Dermis microvascular lymphatic vessel endothelial cell (primary cell): Measurements from ENCODE around the gene PLEKHA8. TPM values are rescaled to one million over a fixed set of nuclear protein-coding genes. Genes with fewer than 3 reads are reported as not detected.

Source experiments
- DNase-seq, 2 donors: peaks; one replicate each; pipeline versions ENCODE4 v3.0.0 to v3.0.0-alpha.2; 2010; ENCODE audit warnings: low read depth in 2 of 2
- total RNA-seq: library from RNA; depleted of rRNA; stranded (reverse); fragments of >200 nt; gene quantifications from 2 replicates; pipeline ENCODE4 v1.2.1, GENCODE V29; 2014

PLEKHA8 gene
- total RNA-seq, 1 donor from 2014 or later, result 13.0 TPM

DNA sequence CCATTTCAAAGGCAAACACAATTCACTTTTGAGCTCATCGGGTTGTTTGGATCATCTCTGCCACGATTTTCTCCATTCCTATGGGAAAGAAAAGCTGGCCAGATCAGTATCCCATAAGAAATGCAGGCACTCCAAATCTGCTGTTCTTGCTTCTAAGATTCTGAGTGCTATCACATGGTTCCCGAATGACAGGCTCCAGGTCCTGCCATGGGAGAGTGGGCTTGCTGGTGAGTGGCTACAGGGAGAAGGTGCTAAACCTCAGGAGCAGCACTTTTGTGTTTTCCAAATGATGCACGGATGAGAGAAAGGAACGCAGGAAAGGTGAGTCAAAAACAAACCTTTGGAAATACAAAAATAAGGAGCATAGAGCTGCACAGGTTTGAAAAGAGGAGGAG lies 138.6 kb downstream of the PLEKHA8 start:
- DNase-seq, result no peak

DNA sequence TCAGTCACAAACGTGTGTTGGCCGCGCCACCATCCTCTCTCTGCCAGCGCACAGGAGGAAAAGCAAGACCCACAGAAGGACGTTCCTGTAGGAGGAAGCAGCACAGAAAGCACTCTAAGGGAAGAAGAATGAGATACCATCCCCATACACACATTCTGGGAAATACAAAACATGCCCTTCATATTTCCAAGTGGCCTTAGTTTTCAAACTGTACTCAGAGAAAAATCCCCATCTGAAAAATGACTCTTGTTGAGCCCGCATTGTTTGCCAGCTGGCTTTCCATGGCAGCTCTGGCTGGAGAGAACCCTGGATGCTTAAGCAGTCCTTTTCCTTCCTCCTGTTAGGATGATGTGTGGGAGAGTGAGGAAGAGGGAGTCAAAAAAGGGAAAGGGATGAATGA lies 139.7 kb downstream of the PLEKHA8 start:
- no peak for DNase-seq

DNA sequence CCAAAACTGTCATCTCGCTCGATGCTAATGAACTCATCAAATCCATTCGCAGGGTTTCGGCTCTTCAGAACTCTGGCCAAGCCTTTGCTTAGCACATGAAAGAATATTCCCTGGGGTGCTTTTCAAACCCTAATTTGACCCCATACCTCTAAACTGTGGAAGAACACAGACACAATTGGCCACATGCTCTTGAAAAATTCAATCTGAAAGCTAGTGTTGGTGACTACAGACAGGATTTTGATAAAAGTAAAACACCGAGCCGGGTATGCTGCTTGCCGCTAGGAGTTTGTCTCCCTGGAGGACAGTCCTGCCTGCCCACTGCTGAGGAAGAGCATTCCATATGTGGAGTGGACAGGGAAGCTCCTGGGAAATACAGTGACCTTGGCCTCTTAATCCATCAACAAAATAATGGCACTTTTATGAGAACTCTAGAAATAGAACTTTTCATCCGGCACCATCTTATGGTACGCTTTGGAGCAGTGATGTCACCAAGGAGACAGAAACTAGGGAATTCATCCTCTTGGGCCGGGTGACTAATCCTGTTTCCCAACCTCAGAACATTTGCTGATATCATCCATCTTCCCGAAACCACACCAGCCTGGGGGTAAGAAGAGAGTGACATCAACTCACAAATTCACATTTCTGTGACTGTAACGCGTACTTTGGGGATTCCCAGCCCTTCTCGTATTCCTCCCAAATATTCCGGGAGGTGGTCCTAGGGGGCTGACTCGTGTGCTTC lies 140.8 kb downstream of the PLEKHA8 start:
- no peak for DNase-seq

DNA sequence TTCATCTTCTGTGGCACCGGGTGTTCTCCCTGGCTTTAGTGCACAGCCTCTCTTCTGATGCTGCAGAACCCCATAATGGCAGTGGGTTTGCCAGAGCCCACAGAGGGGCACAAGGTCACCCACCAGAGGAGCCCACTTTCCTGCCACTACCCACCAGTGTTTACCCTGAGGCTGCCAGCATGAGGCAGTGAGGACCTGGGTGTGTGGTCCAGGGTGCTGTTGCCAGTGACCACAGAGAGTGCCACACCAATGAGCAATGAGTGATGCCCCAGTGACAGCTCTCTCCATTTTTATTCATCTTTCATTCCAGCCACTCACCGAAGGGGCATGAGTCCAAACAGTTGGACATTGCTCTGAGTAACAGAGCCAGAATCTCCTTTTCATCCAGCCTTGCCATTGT lies 141.4 kb downstream of the PLEKHA8 start:
- DNase-seq, result no peak

DNA sequence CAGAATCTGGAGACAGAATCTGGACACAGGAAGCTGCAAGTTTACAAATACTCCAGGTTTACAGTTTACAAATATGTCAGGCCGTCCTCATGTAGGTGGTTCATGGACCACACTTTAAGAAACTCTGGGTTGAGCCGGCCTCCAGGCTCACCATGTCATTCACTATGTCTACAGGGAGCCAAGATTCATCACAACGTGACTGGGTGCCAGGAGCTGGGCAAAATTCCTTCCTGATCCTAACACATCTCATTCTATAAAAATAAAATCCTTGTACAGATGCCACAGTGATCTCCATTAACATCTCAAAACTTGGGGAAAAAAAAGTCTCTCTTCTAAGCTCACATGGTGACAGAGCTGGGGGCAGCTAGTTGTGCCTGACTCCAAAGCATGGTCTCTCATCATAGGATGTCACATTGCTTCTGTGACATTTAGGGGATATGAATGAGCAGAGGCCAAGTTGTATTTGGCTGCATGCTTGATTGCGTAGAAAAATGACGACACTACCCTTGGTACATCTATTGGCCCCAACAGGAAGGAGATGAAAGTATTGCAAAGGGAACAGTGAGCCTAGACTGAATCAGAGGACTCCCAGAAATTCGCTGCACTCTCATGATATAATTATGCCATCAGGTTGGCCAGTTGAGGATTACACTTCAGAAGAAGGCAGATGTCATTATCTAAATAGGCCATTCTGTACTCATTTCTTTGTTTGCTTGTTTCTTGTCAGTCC lies 142.4 kb downstream of the PLEKHA8 start:
- no peak for DNase-seq

DNA sequence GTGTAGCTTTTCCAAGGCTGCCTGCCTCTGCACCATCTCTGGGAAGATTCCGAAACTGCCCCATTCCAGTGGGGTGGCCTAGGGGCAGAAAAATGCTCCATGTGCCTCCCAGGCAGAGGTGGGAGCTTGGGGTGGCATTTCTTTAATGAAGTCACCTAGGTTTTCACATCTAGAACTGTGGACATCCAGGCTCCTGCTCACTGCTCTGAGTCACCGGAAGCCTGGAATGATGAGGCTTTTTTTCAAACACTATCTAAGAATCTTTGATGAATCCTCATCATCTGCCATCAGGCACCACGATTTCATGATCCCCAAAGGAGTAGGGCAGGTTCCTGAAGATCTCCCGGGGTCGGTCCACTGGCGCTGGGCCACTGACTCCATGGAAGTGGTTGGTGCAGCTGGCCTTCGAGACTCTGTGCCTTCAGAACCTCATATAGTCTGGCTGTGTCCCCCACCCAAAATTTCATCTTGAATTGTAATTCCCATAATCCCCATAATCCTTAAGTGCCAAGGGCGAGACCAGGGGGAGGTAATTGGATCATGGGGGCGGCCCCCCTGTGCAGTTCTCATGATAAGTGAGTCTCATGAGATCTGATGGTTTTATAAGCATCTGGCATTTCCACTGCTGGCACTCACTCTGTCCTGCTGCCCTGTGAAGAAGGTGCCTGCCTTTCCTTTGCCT lies 143.7 kb downstream of the PLEKHA8 start:
- DNase-seq, result peak in 1 of 2 donors; percentile 21

DNA sequence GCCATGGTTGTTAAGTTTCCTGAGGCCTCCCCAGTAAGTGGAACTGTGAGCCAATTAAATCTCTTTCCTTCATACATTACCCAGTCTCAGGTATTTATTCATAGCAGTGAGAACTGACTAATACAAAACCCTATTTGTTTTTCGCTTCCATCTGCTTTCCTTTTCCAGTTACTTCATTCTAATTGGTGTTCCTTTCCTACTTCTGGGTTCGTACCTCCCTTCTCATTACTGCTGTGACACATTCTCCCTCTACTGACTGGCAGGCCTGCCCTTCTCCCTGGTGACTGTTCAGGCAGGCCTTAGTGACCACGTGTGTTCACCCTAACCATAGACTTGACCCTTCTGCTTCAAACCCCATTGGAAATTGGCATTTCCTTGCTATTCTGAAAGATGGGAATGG lies 144.2 kb downstream of the PLEKHA8 start:
- DNase-seq, result no peak

DNA sequence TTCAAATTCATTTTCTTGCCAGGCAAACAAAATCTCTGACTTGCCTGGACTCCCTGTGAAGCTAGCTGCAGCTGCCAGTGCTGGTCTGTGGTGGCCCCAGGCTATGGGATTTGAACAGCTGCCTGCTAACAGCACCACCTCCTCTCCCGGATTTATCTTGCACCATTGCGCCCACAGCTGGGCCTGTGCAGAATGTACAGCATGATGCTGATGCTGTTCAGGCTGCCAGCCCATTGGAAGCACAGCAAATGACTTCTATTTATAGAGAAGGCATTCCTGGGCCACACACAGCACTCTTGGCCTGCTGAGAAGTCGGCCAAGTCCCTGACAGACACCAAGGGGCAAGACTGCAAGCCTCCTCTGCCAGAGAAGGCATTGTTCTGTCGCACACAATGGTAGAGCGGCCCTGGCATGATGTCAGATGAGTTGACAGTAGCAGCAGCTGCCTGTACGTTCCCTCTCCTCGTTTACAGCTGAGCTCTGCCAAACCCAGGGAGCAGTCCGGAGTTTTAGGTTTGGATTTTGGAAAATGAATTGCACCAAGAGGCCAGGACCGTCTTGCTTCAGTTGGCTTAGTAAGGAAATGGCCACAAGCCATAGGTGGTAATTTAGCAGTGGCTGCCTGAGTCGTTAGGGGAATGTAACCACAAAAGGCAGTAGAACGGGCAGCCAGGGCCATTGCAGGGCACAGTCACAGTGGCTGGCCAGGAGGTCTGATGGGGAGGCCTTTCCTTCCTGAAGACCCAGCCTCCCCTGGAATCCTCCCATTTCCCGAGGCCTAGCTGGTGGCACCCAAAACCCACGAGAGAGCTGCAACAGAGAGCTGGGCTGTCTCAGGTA lies 145.1 kb downstream of the PLEKHA8 start:
- DNase-seq, result peak in 1 of 2 donors; percentile 12

DNA sequence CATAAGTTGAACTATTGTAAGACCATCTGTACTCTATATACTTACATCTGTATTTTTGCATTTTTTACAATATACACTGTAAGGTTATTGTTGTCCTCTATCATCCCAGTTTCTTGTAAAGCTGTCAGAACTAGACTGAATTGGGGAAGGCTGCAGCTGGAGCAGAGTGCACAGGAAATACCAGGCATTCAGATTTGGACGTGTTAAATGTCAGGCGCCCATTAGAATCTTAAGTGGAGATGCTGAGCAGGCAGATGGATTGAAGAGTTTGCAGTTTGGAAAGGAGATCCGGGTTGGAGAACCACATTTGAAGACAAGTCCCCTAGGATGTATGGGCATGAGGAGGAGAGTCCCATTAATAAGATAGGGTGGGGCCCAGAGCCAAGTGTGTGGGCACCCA lies 147.0 kb downstream of the PLEKHA8 start:
- no peak for DNase-seq

DNA sequence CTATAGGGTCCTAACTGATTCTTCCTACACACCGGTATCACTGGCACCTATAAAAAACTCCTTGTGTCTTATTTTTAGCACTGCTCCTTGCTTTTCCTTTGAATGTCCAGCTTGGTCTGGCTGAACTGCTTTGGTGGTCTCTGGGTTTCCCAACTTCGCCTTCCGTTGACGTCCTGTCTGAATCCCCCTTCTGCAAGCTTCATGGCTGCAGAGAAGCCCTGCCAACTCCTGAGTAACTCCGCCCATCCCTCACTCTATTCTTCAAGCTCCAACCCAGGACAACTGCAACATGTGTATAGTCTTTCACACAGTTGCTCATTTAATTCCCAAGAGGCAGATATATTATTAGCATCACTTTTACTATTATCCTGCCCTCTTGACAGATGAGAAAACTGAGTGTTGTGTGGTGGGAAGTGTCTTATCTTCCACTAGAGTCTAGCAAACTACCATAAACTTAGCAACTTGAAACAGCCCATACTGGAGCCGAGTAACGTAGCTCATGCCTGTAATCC lies 147.5 kb downstream of the PLEKHA8 start:
- DNase-seq, result no peak

DNA sequence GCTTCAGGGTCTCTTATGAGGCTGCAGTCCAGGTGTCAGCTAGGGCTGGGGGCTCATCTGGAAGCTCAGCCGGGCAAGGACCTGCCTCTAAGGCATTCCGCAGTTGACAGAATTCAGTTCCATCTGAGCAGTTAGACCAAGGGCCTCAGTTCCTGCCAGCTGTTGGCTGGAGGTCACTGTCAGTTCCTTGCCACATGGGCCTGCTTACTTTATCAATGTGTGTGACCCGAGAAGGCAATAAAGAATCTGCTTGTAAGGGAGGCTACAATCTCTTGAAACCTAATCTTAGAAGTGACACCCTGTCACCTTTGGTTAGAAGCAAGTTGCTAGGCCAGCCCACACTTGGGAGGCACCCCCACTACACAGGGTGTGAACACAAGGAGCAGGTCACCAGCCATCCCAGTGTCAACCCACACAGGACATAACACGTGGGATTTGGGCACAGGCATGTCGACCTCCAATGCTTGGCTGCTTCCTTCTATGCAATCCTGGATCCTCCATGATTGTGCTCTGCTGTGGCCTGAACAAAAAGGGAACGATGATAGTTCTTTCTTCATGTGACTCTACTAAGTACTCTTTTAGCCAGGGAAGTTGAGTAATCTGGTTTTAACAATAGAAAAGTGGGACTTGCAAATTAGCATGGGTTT lies 148.4 kb downstream of the PLEKHA8 start:
- DNase-seq, result no peak

DNA sequence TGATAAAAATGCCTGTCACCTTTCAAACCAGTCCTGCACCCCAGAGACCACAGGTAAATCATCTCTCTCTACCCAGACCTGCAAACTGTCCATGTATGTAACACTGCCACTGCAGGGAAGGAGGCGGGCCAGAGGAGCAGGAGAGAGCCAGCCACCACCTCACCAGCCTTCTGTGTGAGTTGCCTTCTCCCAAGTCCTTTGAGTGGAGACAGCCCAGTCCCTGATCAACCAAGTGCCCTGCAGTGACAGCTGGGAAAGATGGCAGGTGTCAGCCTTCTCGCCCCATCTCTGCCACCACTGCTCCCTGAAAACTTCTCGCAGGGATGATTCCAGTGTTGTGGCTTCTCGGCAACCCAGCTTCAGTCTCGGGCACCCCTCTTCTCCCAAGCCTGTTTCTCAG lies 149.0 kb downstream of the PLEKHA8 start:
- no peak for DNase-seq

DNA sequence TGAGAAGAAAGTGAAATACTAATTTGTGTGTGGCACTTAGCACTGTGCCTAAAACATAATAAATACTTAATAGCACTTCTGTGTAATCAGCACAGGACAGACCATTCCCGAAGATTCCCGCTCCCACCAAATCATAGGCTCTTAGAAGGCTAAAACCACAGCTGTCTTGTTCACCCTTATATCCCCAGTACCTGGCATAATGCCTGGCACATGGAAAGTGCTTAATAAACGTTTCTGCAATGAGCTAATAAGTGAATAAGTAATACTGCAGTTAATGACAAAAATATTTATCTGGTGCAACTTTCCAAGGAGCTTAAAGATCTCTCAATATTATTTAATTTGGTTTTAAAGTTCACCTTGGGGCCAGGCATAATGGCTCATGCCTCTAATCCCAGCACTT lies 149.8 kb downstream of the PLEKHA8 start:
- DNase-seq, result no peak

DNA sequence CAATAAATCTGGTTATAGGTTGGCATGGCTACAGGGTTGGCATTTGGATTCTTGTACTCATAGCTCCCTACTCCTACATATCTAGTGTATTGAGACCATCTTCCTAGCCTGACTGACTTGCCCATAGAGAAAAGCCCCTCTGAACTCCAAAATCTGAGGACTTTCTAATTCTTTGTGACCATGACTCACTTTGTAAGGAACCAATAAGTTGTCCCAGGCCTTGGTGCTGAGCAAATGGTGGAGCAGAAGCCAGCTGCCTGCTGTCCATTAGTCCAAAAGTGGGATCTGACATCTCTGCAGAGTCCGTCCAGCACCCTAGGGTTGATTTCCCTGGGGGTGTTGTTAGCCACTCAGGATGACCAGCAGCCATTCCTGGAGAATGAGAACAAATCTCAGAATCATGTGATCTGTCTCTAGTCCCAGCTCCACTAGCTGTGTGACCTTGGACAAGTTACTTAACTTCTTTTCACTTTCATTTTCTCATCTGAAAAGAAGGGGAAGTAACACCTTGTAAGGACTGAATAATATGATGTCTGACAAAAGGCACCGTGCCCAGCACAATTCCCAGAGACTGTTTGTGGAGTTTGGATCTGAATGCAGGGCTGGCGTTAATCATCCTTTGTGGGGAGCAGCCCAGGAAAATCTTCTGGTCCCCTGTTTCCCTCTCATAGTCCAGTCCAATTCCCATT lies 150.7 kb downstream of the PLEKHA8 start:
- no peak for DNase-seq

Other genes starting within 250 kb of the PLEKHA8 start
- gene WIPF3, start 221.9 kb upstream of the PLEKHA8 start, total RNA-seq, result not detected in 2 replicates
- gene SCRN1, start 38.6 kb upstream of the PLEKHA8 start, total RNA-seq, result 61.4 and 69.3 TPM in 2 replicates
- gene FKBP14, start 1.7 kb upstream of the PLEKHA8 start, total RNA-seq, result 8.5 and 9.8 TPM in 2 replicates
- gene MTURN, start 106.6 kb downstream of the PLEKHA8 start, total RNA-seq, result 13.5 and 15.0 TPM in 2 replicates